Measurements from ENCODE around the gene EGF. TPM values are rescaled to one million over a fixed set of nuclear protein-coding genes. Genes with fewer than 3 reads are reported as not detected.

Gene EGF
- total RNA-seq, 1 experiment from 2014 or later, result 1.5 TPM

- Mint-ChIP-seq H3K27ac (no peak overlapping the region; a peak in 1 of 7 replicates), H3K9me3 (no peaks in the 10 kb centered on the region), H3K27me3 (ENCODE audit: low read depth) (no peaks in the 10 kb centered on the region), H3K4me1 (no peaks in the 10 kb centered on the region), H3K4me3 (no peak overlapping the region), H3K36me3 (ENCODE audit: insufficient read depth in 1 of 3, low read depth in 3 of 3) (no peaks in the 10 kb centered on the region)
- no peak overlapping the region for H3K9ac ChIP-seq (ENCODE audit: extremely low read depth, insufficient read length, low read length)
- H4K8ac ChIP-seq (replicated peaks; ENCODE audit: insufficient read length, low read depth, low read length), result no peak overlapping the region
- no peak overlapping the region for H3K56ac ChIP-seq (ENCODE audit: insufficient read length, low read depth, low read length)
- no peaks in the 10 kb centered on the region for H3K27me3 ChIP-seq (ENCODE audit: insufficient read depth, low read length)
- H3K23ac ChIP-seq (ENCODE audit: insufficient read length, low read depth, low read length), result no peak overlapping the region
- no peak overlapping the region for H2BK120ac ChIP-seq (ENCODE audit: low read depth, low read length, poor library complexity, severe bottlenecking)
- H2BK5ac ChIP-seq (ENCODE audit: insufficient read length, low read length), result no peak overlapping the region
- no peak overlapping the region for H3K14ac ChIP-seq (ENCODE audit: insufficient read depth, low read length)
- no peak overlapping the region for H2BK15ac ChIP-seq (ENCODE audit: low read depth, low read length)
- no peaks in the 10 kb centered on the region for H3K4me1 ChIP-seq (ENCODE audit: insufficient read depth, low read length)
- TF ChIP-seq CTCF (conservative IDR thresholded peaks at IDR 0.05), result no peak
- WGBS (ENCODE audit: extremely low coverage, insufficient read length, low lambda C conversion rate), result no CpG with 5 or more reads among the region's 3 CpGs
- H3K23me2 ChIP-seq (ENCODE audit: insufficient read length, low read depth, low read length, poor library complexity, severe bottlenecking), result no peaks in the 10 kb centered on the region
- no peak overlapping the region for H3K18ac ChIP-seq (ENCODE audit: insufficient read length, low read depth, low read length)
- no peak overlapping the region for H2AK5ac ChIP-seq (ENCODE audit: insufficient read length, low read length)
- H2AFZ ChIP-seq (ENCODE audit: low read length), result no peak overlapping the region
- no peak overlapping the region for H2BK20ac ChIP-seq (ENCODE audit: low read depth, low read length, poor library complexity, severe bottlenecking)
- H3K27ac ChIP-seq (ENCODE audit: insufficient read length, low read depth, low read length), result no peak overlapping the region
- no peaks in the 10 kb centered on the region for H3K9me3 ChIP-seq (ENCODE audit: control insufficient read depth, low read depth, low read length)
- no peak overlapping the region for H2BK12ac ChIP-seq (ENCODE audit: insufficient read length, low read depth, low read length)
- H3K79me2 ChIP-seq (ENCODE audit: insufficient read depth, low read length), result no peaks in the 10 kb centered on the region
- H4K5ac ChIP-seq (ENCODE audit: insufficient read length, low read depth, low read length), result no peak overlapping the region
- H3K4me2 ChIP-seq (ENCODE audit: insufficient read depth, insufficient read length, low read length), result no peak overlapping the region
- no peaks in the 10 kb centered on the region for H4K20me1 ChIP-seq (ENCODE audit: control insufficient read depth, insufficient read depth, insufficient read length)
- DNase-seq, result no peak
- H4K91ac ChIP-seq (ENCODE audit: insufficient read length, low read depth, low read length), result no peak overlapping the region
- H3T11ph ChIP-seq (ENCODE audit: low read length), result no peak overlapping the region
- no peak overlapping the region for H3K4ac ChIP-seq (ENCODE audit: low read depth, low read length)
- no peaks in the 10 kb centered on the region for H3K79me1 ChIP-seq (ENCODE audit: insufficient read depth, low read depth, low read length, poor library complexity, severe bottlenecking)
Observed at GRCh38 chr4:110002326-110002725, 89.6 kb downstream of the EGF start.
